ENCODE data around the gene NPR1.
"Not testable (repeated sequence)": the region's sequence is repeated elsewhere in the genome, so short reads cannot be mapped to it uniquely, and the experiment has no call there.

Gene NPR1

DNA sequence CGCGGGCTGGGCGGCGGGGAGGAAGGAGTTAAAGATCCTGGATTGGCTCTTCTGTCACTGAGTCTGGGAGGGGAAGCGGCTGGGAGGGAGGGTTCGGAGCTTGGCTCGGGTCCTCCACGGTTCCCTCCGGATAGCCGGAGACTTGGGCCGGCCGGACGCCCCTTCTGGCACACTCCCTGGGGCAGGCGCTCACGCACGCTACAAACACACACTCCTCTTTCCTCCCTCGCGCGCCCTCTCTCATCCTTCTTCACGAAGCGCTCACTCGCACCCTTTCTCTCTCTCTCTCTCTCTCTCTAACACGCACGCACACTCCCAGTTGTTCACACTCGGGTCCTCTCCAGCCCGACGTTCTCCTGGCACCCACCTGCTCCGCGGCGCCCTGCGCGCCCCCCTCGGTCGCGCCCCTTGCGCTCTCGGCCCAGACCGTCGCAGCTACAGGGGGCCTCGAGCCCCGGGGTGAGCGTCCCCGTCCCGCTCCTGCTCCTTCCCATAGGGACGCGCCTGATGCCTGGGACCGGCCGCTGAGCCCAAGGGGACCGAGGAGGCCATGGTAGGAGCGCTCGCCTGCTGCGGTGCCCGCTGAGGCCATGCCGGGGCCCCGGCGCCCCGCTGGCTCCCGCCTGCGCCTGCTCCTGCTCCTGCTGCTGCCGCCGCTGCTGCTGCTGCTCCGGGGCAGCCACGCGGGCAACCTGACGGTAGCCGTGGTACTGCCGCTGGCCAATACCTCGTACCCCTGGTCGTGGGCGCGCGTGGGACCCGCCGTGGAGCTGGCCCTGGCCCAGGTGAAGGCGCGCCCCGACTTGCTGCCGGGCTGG is at the start of gene NPR1:
Gene NPR1, plus strand, starts transcription at position 170 of the 818 bp plus-strand sequence. Its CDS starts 421 bp downstream, at position 591.
- no peak for DNase-seq (ENCODE audit: low read depth)

- DNase-seq (ENCODE audit: low read depth), result no peak
These were observed 49.2 kb upstream of the NPR1 start for GRCh38 chr1:153629343-153629665.

GRCh38 chr1:153629971-153630370 is 48.5 kb upstream of the NPR1 start:
- no peak for DNase-seq (ENCODE audit: low read depth)

DNA sequence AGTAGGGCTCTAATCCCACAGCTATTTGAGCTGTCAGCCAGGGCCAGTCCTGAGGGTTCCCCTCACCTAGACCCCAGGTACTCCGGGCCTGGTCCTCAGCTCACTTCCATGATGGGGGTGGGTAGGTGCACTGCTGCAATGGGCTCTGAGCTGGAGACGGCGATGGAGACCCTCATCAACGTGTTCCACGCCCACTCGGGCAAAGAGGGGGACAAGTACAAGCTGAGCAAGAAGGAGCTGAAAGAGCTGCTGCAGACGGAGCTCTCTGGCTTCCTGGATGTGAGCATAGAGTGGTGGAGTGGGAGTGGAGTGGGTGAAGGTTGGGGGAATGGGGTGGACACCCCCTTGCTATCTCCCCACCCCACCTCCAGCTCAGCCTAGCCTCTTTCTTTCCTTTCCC is 48.1 kb upstream of the NPR1 start:
- DNase-seq (ENCODE audit: low read depth), result no peak

GRCh38 chr1:153631047-153632022 is 47.2 kb upstream of the NPR1 start:
- no peak for DNase-seq (ENCODE audit: low read depth)

- DNase-seq (ENCODE audit: low read depth), result no peak
These were observed 45.2 kb upstream of the NPR1 start for GRCh38 chr1:153633161-153633753.

DNA sequence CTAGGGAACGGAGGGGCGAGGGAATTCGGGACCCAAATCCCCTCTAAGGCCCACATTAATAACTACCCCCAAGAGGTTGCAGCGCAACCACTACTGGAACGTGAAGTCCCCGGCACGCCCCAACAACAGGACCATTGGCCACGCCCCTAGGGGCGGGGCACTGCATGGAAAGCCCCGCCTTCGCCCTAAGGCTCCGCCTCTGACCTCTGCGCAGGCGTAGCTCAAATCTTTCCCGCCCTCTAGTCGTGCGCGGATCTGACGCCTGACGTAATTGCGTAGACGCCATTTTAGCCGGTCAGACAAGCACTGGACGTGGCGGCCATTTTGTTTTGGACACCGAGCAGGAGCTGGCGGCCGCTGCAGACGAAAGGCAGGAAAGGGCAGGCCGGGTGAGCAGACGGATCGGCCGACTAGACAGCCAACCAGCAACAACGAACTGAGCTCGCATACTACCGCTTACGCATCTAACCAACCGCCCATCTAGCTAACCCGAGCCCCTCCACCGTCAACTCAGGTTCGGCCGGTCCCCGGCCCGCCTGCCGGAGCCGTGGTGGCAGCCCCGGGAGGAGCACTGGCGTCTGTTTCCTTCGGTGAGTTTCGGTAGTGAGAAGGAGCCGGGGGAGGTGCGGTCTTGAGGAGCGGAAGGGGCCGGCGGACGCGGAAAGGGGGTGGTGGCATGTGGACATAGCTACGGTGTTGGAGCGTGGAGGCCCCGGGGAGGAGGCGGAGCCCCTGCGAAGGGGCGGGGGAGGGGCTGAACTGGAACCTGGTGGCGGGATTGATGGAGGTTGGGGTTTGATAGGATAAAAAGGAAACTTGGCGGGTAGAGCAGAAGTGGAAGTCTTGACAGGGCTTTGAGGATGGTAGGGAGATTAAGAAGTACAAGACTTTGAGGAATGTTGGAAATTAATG is 44.5 kb upstream of the NPR1 start, which contains the start of gene CHTOP:
Gene CHTOP, plus strand, starts transcription at position 313 of the 912 bp plus-strand sequence. CDS start 2,523 bp downstream, outside the sequence.
- DNase-seq (ENCODE audit: low read depth), result peak; percentile 94

- DNase-seq (ENCODE audit: low read depth), result no peak
These were observed 42.6 kb upstream of the NPR1 start for GRCh38 chr1:153635872-153636271.

- no peak for DNase-seq (ENCODE audit: low read depth)
These were observed 42.2 kb upstream of the NPR1 start for GRCh38 chr1:153636312-153636711.

GRCh38 chr1:153638261-153638660 is 40.2 kb upstream of the NPR1 start:
- DNase-seq (ENCODE audit: low read depth), result no peak

- no peak for DNase-seq (ENCODE audit: low read depth)
These were observed 39.2 kb upstream of the NPR1 start for GRCh38 chr1:153639280-153639679.

GRCh38 chr1:153640213-153640612 is 38.3 kb upstream of the NPR1 start:
- not testable (repeated sequence) for DNase-seq (ENCODE audit: low read depth)

- no peak for DNase-seq (ENCODE audit: low read depth)
These were observed 37.6 kb upstream of the NPR1 start for GRCh38 chr1:153640861-153641260.

DNA sequence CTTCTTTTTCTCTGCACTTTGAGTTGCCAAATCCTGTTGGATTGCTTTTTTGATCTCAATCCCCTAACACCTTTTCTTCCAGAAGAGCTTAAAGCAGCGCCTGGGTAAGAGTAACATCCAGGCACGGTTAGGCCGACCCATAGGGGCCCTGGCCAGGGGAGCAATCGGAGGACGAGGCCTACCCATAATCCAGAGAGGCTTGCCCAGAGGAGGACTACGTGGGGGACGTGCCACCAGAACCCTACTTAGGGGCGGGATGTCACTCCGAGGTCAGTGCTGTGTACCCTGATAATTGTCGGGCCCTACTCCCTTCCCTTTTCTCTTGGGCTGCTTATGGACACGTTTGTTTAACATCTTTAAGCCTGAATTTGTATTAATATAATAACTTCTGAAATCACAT is 36.3 kb upstream of the NPR1 start:
- no peak for DNase-seq (ENCODE audit: low read depth)

GRCh38 chr1:153643100-153643499 is 35.4 kb upstream of the NPR1 start:
- DNase-seq (ENCODE audit: low read depth), result no peak

GRCh38 chr1:153643816-153644215 is 34.7 kb upstream of the NPR1 start:
- DNase-seq (ENCODE audit: low read depth), result no peak

GRCh38 chr1:153646672-153647345 is 31.7 kb upstream of the NPR1 start:
- DNase-seq (ENCODE audit: low read depth), result no peak

DNA sequence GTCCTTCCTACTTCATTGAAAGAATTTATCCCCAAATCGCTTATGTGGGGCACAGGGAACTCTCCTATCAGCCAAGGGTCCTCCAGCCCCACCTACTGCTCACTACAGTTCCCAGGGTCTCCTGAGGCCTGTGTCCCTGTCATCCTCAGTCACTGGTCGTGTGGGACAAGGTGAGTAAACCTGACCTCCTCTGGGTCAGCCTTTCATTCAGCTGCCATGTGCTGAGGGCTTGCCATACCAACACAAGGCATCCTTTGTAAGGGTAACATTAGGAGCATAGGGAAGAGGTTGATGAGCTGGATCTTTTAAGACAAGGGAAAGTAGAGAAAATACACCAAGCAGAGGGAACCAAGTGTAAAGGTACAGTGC is 31.2 kb upstream of the NPR1 start:
- no peak for DNase-seq (ENCODE audit: low read depth)

- no peak for DNase-seq (ENCODE audit: low read depth)
These were observed 30.4 kb upstream of the NPR1 start for GRCh38 chr1:153648000-153648643.

- DNase-seq (ENCODE audit: low read depth), result no peak
These were observed 29.2 kb upstream of the NPR1 start for GRCh38 chr1:153649137-153649862.
